Mesodermal cell (in vitro differentiated cells): ENCODE data around the gene SVBP.
A peak's percentile ranks its signal among the peaks of the same experiment; 100 is the strongest.
"Not testable (repeated sequence)": the region's sequence is repeated elsewhere in the genome, so short reads cannot be mapped to it uniquely, and the experiment has no call there.

Experiments used
- H3K27ac ChIP-seq: 2 replicates; pipeline ENCODE4 v1.7.0; 2013; ENCODE audit warnings: mild to moderate bottlenecking, low read depth, low read length, moderate library complexity; ENCODE audit not compliant: severe bottlenecking
- H3K36me3 ChIP-seq: 2 replicates; pipeline ENCODE4 v1.7.1; 2013; ENCODE audit warnings: mild to moderate bottlenecking, low read length, moderate library complexity; ENCODE audit not compliant: control insufficient read depth, insufficient read depth
- H3K4me1 ChIP-seq: one replicate; pipeline ENCODE4 v1.7.1; 2013; ENCODE audit warnings: mild to moderate bottlenecking, low read length; ENCODE audit not compliant: insufficient read depth, control insufficient read depth, poor library complexity, severe bottlenecking
- H3K4me3 ChIP-seq: 2 replicates; pipeline ENCODE4 v1.7.0; 2013; ENCODE audit warnings: low read length, control low read depth, mild to moderate bottlenecking; ENCODE audit not compliant: insufficient read depth, poor library complexity, severe bottlenecking; ENCODE audit errors: extremely low read depth
- H3K9me3 ChIP-seq: 2 replicates; pipeline ENCODE4 v1.7.1; 2013; ENCODE audit warnings: mild to moderate bottlenecking, low read length, moderate library complexity; ENCODE audit not compliant: control insufficient read depth
- WGBS, 2 experiments: methylation state at CpG; one replicate each; pipeline ENCODE4 v1.1.5; 2013; ENCODE audit warnings: missing lambda C conversion rate in 2 of 2; ENCODE audit not compliant: insufficient coverage in 2 of 2; 5-methylcytosine and 5-hydroxymethylcytosine counted together

The SVBP gene

GRCh38 chr1:42822800-42823392 lies 5.7 kb upstream of the SVBP start:
- H3K4me3 ChIP-seq, result no peak overlapping the region
- WGBS, 2 experiments, result 100% methylated on average over 1 of the region's 2 CpGs; no CpG with 5 or more reads in 1 of the 2 experiments
- no peaks in the 10 kb centered on the region for H3K9me3 ChIP-seq
- H3K36me3 ChIP-seq, result no peaks in the 10 kb centered on the region
- H3K27ac ChIP-seq, result no peak overlapping the region
- peaks cover 3% of the 10 kb centered on the region for H3K4me1 ChIP-seq

GRCh38 chr1:42821690-42822089 lies 4.5 kb upstream of the SVBP start:
- no peaks in the 10 kb centered on the region for H3K9me3 ChIP-seq
- 80% methylated on average over 1 of the region's 2 CpGs; no CpG with 5 or more reads in 1 of the 2 experiments for WGBS, 2 experiments
- H3K4me3 ChIP-seq, result no peak overlapping the region
- H3K4me1 ChIP-seq, result peaks cover 3% of the 10 kb centered on the region
- H3K27ac ChIP-seq, result no peak overlapping the region
- no peaks in the 10 kb centered on the region for H3K36me3 ChIP-seq

- 29% methylated on average over 1 of the region's 1 CpG; no CpG with 5 or more reads in 1 of the 2 experiments for WGBS, 2 experiments
- H3K4me1 ChIP-seq, result peaks cover 9% of the 10 kb centered on the region
- no peaks in the 10 kb centered on the region for H3K36me3 ChIP-seq
Measured at GRCh38 chr1:42820813-42821212, 3.6 kb upstream of the SVBP start.

GRCh38 chr1:42817976-42818375 lies 779 bp upstream of the SVBP start:
- H3K9me3 ChIP-seq, result peaks cover 4% of the 10 kb centered on the region
- WGBS, 2 experiments, result 91 to 100% methylated on average over 1 to 3 of the region's 3 CpGs
- H3K4me1 ChIP-seq, result peaks cover 12% of the 10 kb centered on the region
- H3K4me3 ChIP-seq, result no peak overlapping the region
- peaks cover 9% of the 10 kb centered on the region for H3K36me3 ChIP-seq
- no peak overlapping the region for H3K27ac ChIP-seq

More at GRCh38 chr1:42820813-42821212, 3.6 kb upstream of the SVBP start:
- Histone ChIP-seq H3K4me3 (no peak overlapping the region), H3K27ac (no peak overlapping the region), H3K9me3 (no peaks in the 10 kb centered on the region)

GRCh38 chr1:42817440-42817767 lies 207 bp upstream of the SVBP start:
- H3K4me1 ChIP-seq, result peaks cover 12% of the 10 kb centered on the region
- H3K9me3 ChIP-seq, result peaks cover 4% of the 10 kb centered on the region
- H3K27ac ChIP-seq, result peak overlapping the region; percentile 99
- peak overlapping the region; percentile 59 for H3K4me3 ChIP-seq
- peaks cover 9% of the 10 kb centered on the region for H3K36me3 ChIP-seq
- 2% methylated on average over 9 to 12 of the region's 13 CpGs for whole genome bisulfite sequencing, 2 experiments

- WGBS, 2 experiments, result 57 to 78% methylated on average over 4 to 6 of the region's 7 CpGs
- peak overlapping the region; percentile 99 for H3K27ac ChIP-seq
Measured at GRCh38 chr1:42815941-42816584, 1.1 kb downstream of the SVBP start.

GRCh38 chr1:42814815-42815214 lies 2.4 kb downstream of the SVBP start:
- no CpG with 5 or more reads among the region's 3 CpGs for WGBS, 2 experiments
- H3K9me3 ChIP-seq, H3K4me3 ChIP-seq, H3K27ac ChIP-seq, H3K4me1 ChIP-seq: not testable (repeated sequence)
- H3K36me3 ChIP-seq, result peaks cover 21% of the 10 kb centered on the region

More at GRCh38 chr1:42815941-42816584, 1.1 kb downstream of the SVBP start:
- H3K4me1 ChIP-seq, result peaks cover 12% of the 10 kb centered on the region
- peaks cover 4% of the 10 kb centered on the region for H3K9me3 ChIP-seq
- peaks cover 15% of the 10 kb centered on the region for H3K36me3 ChIP-seq
- peak overlapping the region; percentile 59 for H3K4me3 ChIP-seq

GRCh38 chr1:42807056-42807668 lies 10.0 kb downstream of the SVBP start:
- Histone ChIP-seq H3K4me3 (no peak overlapping the region), H3K4me1 (peaks cover 6% of the 10 kb centered on the region), H3K36me3 (peaks cover 43% of the 10 kb centered on the region), H3K27ac (no peak overlapping the region), H3K9me3 (peaks cover 4% of the 10 kb centered on the region)

GRCh38 chr1:42806593-42806992 lies 10.6 kb downstream of the SVBP start:
- Histone ChIP-seq H3K27ac (no peak overlapping the region), H3K4me1 (peaks cover 6% of the 10 kb centered on the region), H3K36me3 (peaks cover 42% of the 10 kb centered on the region), H3K4me3 (no peak overlapping the region), H3K9me3 (peaks cover 4% of the 10 kb centered on the region)
- WGBS, 2 experiments, result 84 to 95% methylated on average over 4 to 5 of the region's 5 CpGs

GRCh38 chr1:42806171-42806570 lies 11.0 kb downstream of the SVBP start:
- Histone ChIP-seq H3K36me3 (peaks cover 38% of the 10 kb centered on the region), H3K4me1 (peaks cover 6% of the 10 kb centered on the region), H3K4me3 (no peak overlapping the region), H3K27ac (no peak overlapping the region), H3K9me3 (peaks cover 4% of the 10 kb centered on the region)
